Stimulated activated naive CD8-positive, alpha-beta T cell treated with anti-CD3 and anti-CD28 coated beads, Interleukin-15, amount 100 ng/mL, for 72 hours (primary cell): Measurements from ENCODE around the gene CCL20.
"Not testable (repeated sequence)": the region's sequence is repeated elsewhere in the genome, so short reads cannot be mapped to it uniquely, and the experiment has no call there.

Experiments used
- ATAC-seq: fragments of 150-1000 bp; cut with Tn5 transposase; 2 replicates; pipeline ENCODE4 v1.10.0; 2021; ENCODE audit warnings: mild to moderate bottlenecking, moderate library complexity
- DNase-seq, 2 donors: peaks; one replicate each; pipeline ENCODE4 v3.0.0; 2021 to 2022
- H3K27ac Mint-ChIP-seq, 2 donors: one replicate each; pipeline ENCODE4 v1.8.0; 2022; ENCODE audit warnings: mild to moderate bottlenecking in 2 of 2, mixed read lengths in 2 of 2, moderate library complexity in 2 of 2
- H3K27me3 Mint-ChIP-seq: one replicate; pipeline ENCODE4 v1.8.0; 2022; ENCODE audit warnings: mixed read lengths
- H3K4me1 Mint-ChIP-seq: one replicate; pipeline ENCODE4 v1.8.0; 2022; ENCODE audit warnings: mild to moderate bottlenecking, mixed read lengths
- H3K4me3 Mint-ChIP-seq, 2 donors: one replicate each; pipeline ENCODE4 v1.8.0; 2022; ENCODE audit warnings: mild to moderate bottlenecking in 2 of 2, mixed read lengths in 2 of 2, moderate library complexity in 1 of 2
- H3K9me3 Mint-ChIP-seq, 2 donors: one replicate each; pipeline ENCODE4 v1.8.0; 2022; ENCODE audit warnings: mixed read lengths in 2 of 2

CCL20 gene

GRCh38 chr2:227789803-227790202 lies 23.8 kb upstream of the CCL20 start:
- Mint-ChIP-seq H3K9me3 (no peaks in the 10 kb centered on the region), H3K27me3 (peaks cover 52% of the 10 kb centered on the region), H3K4me3 (no peak overlapping the region), H3K4me1 (no peaks in the 10 kb centered on the region), H3K27ac (no peak overlapping the region)
- DNase-seq (no peak), ATAC-seq (no peak)

- Mint-ChIP-seq H3K4me1 (no peaks in the 10 kb centered on the region), H3K9me3 (no peaks in the 10 kb centered on the region), H3K27me3 (peaks cover 20% of the 10 kb centered on the region), H3K27ac (no peak overlapping the region), H3K4me3 (no peak overlapping the region)
- ATAC-seq: no peak
- DNase-seq: no peak
Observed at GRCh38 chr2:227793148-227793712, 20.4 kb upstream of the CCL20 start.

GRCh38 chr2:227796045-227796711 lies 17.5 kb upstream of the CCL20 start:
- peaks cover 8% of the 10 kb centered on the region for H3K27me3 Mint-ChIP-seq
- ATAC-seq (no peak), DNase-seq (no peak)
- no peaks in the 10 kb centered on the region for H3K9me3 Mint-ChIP-seq
- H3K4me1 Mint-ChIP-seq: no peaks in the 10 kb centered on the region
- no peak overlapping the region for H3K4me3 Mint-ChIP-seq
- H3K27ac Mint-ChIP-seq: no peak overlapping the region

- not testable (repeated sequence) for ATAC-seq, DNase-seq, H3K27me3 Mint-ChIP-seq, H3K4me3 Mint-ChIP-seq, H3K9me3 Mint-ChIP-seq, H3K27ac Mint-ChIP-seq, H3K4me1 Mint-ChIP-seq
Observed at GRCh38 chr2:227796768-227797167, 16.9 kb upstream of the CCL20 start.

GRCh38 chr2:227799202-227799601 lies 14.4 kb upstream of the CCL20 start:
- no peaks in the 10 kb centered on the region for H3K4me1 Mint-ChIP-seq
- peaks cover 6% of the 10 kb centered on the region for H3K27me3 Mint-ChIP-seq
- DNase-seq: no peak
- H3K9me3 Mint-ChIP-seq: no peaks in the 10 kb centered on the region
- no peak for ATAC-seq
- H3K4me3 Mint-ChIP-seq: no peak overlapping the region
- H3K27ac Mint-ChIP-seq: no peak overlapping the region

GRCh38 chr2:227802882-227803281 lies 10.8 kb upstream of the CCL20 start:
- Mint-ChIP-seq H3K27ac (no peak overlapping the region), H3K4me1 (peaks cover 14% of the 10 kb centered on the region), H3K4me3 (no peak overlapping the region), H3K27me3 (peaks cover 6% of the 10 kb centered on the region), H3K9me3 (peaks cover 0 to 8% of the 10 kb centered on the region in 2 donors)
- DNase-seq: no peak
- ATAC-seq: no peak

- peaks cover 11% of the 10 kb centered on the region for H3K27me3 Mint-ChIP-seq
- peak overlapping the region in 1 of 2 donors; percentile 58 for H3K4me3 Mint-ChIP-seq
- H3K27ac Mint-ChIP-seq: peak overlapping the region in 1 of 2 donors; percentile 36
- DNase-seq: no peak
- peak; percentile 65 for ATAC-seq
- H3K9me3 Mint-ChIP-seq: peaks cover 0 to 8% of the 10 kb centered on the region in 2 donors
- peaks cover 14% of the 10 kb centered on the region for H3K4me1 Mint-ChIP-seq
Observed at GRCh38 chr2:227804975-227805374, 8.7 kb upstream of the CCL20 start.

- Mint-ChIP-seq H3K9me3 (peaks cover 0 to 8% of the 10 kb centered on the region in 2 donors), H3K27ac (peak overlapping the region; percentile 77 to 90), H3K4me1 (peaks cover 14% of the 10 kb centered on the region), H3K27me3 (peaks cover 9% of the 10 kb centered on the region), H3K4me3 (peak overlapping the region; percentile 58 to 76)
- ATAC-seq (peak; percentile 90), DNase-seq (peak; percentile 26 to 49)
Observed at GRCh38 chr2:227805578-227805977, 8.1 kb upstream of the CCL20 start.

- no peak for ATAC-seq
- peaks cover 24% of the 10 kb centered on the region for H3K4me1 Mint-ChIP-seq
- H3K27me3 Mint-ChIP-seq: peaks cover 7% of the 10 kb centered on the region
- no peak overlapping the region for H3K4me3 Mint-ChIP-seq
- H3K9me3 Mint-ChIP-seq: peaks cover 0 to 8% of the 10 kb centered on the region in 2 donors
- no peak overlapping the region for H3K27ac Mint-ChIP-seq
- DNase-seq: no peak
Observed at GRCh38 chr2:227808936-227809335, 4.7 kb upstream of the CCL20 start.

GRCh38 chr2:227812001-227812400 lies 1.6 kb upstream of the CCL20 start:
- H3K27ac Mint-ChIP-seq: no peak overlapping the region
- ATAC-seq (no peak), DNase-seq (no peak)
- peaks cover 13% of the 10 kb centered on the region for H3K4me1 Mint-ChIP-seq
- H3K9me3 Mint-ChIP-seq: no peaks in the 10 kb centered on the region
- H3K27me3 Mint-ChIP-seq: peaks cover 7% of the 10 kb centered on the region
- H3K4me3 Mint-ChIP-seq: no peak overlapping the region

GRCh38 chr2:227813229-227813561 lies 447 bp upstream of the CCL20 start:
- no peak for DNase-seq
- H3K27me3 Mint-ChIP-seq: peaks cover 7% of the 10 kb centered on the region
- H3K4me3 Mint-ChIP-seq: no peak overlapping the region
- H3K9me3 Mint-ChIP-seq: no peaks in the 10 kb centered on the region
- H3K27ac Mint-ChIP-seq: no peak overlapping the region
- H3K4me1 Mint-ChIP-seq: peaks cover 21% of the 10 kb centered on the region
- no peak for ATAC-seq

GRCh38 chr2:227815066-227815465 lies 1.4 kb downstream of the CCL20 start:
- Mint-ChIP-seq H3K4me1 (peaks cover 29% of the 10 kb centered on the region), H3K4me3 (no peak overlapping the region), H3K27me3 (peaks cover 2% of the 10 kb centered on the region), H3K9me3 (no peaks in the 10 kb centered on the region), H3K27ac (no peak overlapping the region)
- no peak for ATAC-seq
- DNase-seq: no peak

- peak overlapping the region in 1 of 2 donors; percentile 36 for H3K4me3 Mint-ChIP-seq
- ATAC-seq (no peak), DNase-seq (no peak)
- H3K27me3 Mint-ChIP-seq: peaks cover 16% of the 10 kb centered on the region
- H3K27ac Mint-ChIP-seq: no peak overlapping the region
- peaks cover 5 to 10% of the 10 kb centered on the region in 2 donors for H3K9me3 Mint-ChIP-seq
- H3K4me1 Mint-ChIP-seq: peaks cover 29% of the 10 kb centered on the region
Observed at GRCh38 chr2:227816507-227817294, 3.1 kb downstream of the CCL20 start.

GRCh38 chr2:227817336-227817735 lies 3.7 kb downstream of the CCL20 start:
- Mint-ChIP-seq H3K4me3 (peak overlapping the region in 1 of 2 donors; percentile 37), H3K9me3 (peaks cover 5 to 10% of the 10 kb centered on the region in 2 donors), H3K4me1 (peaks cover 30% of the 10 kb centered on the region), H3K27me3 (peaks cover 18% of the 10 kb centered on the region), H3K27ac (peak overlapping the region in 1 of 2 donors; percentile 66)
- no peak for ATAC-seq
- no peak for DNase-seq

GRCh38 chr2:227817850-227818674 lies 4.4 kb downstream of the CCL20 start:
- ATAC-seq (peak; percentile 90), DNase-seq (peak; percentile 70 to 91)
- peak overlapping the region; percentile 66 to 72 for H3K27ac Mint-ChIP-seq
- H3K4me1 Mint-ChIP-seq: peaks cover 32% of the 10 kb centered on the region
- H3K4me3 Mint-ChIP-seq: peak overlapping the region; percentile 25 to 37
- H3K9me3 Mint-ChIP-seq: peaks cover 5 to 10% of the 10 kb centered on the region in 2 donors
- H3K27me3 Mint-ChIP-seq: peaks cover 24% of the 10 kb centered on the region
